Ecto neural progenitor cell (in vitro differentiated cells): ENCODE results near the gene KCNAB3.
A peak's percentile ranks its signal among the peaks of the same experiment; 100 is the strongest.

ENCODE experiments used
- DNase-seq: peaks from one replicate; pipeline ENCODE4 v3.0.0-alpha.2; 2018; ENCODE audit warnings: low spot score

Gene KCNAB3

GRCh38 chr17:7940034-7940433 lies 10.4 kb upstream of the KCNAB3 start:
- no peak for DNase-seq

- DNase-seq: no peak
Measured at GRCh38 chr17:7935859-7936258, 6.2 kb upstream of the KCNAB3 start.

- peak; percentile 77 for DNase-seq
Measured at GRCh38 chr17:7932949-7933348, 3.3 kb upstream of the KCNAB3 start.

- no peak for DNase-seq
Measured at GRCh38 chr17:7932483-7932891, 2.8 kb upstream of the KCNAB3 start.

- peak; percentile 100 for DNase-seq
Measured at GRCh38 chr17:7931709-7932482, 2.2 kb upstream of the KCNAB3 start, which contains the start of the genes CNTROB and TRAPPC1. Gene CNTROB (plus strand): TSS chr17:7932206. CDS start chr17:7933080, 874 bp downstream. Gene TRAPPC1 (minus strand): TSS chr17:7931946. CDS start chr17:7931829, 117 bp downstream.

GRCh38 chr17:7930841-7931631 lies 1.4 kb upstream of the KCNAB3 start:
- DNase-seq: no peak

- DNase-seq: no peak
Measured at GRCh38 chr17:7927596-7927995, 2.1 kb downstream of the KCNAB3 start.

- peak; percentile 93 for DNase-seq
Measured at GRCh38 chr17:7922845-7923628, 6.6 kb downstream of the KCNAB3 start.

GRCh38 chr17:7922269-7922844 lies 7.3 kb downstream of the KCNAB3 start:
- no peak for DNase-seq

GRCh38 chr17:7916808-7917207 lies 12.8 kb downstream of the KCNAB3 start:
- DNase-seq: no peak

- DNase-seq: no peak
Measured at GRCh38 chr17:7916385-7916682, 13.3 kb downstream of the KCNAB3 start.

GRCh38 chr17:7915611-7916384 lies 13.9 kb downstream of the KCNAB3 start, which contains the start of gene RNF227:
Gene RNF227 (minus strand): TSS chr17:7916289. CDS start chr17:7916195, 94 bp downstream.
- peak; percentile 95 for DNase-seq

- DNase-seq: no peak
Measured at GRCh38 chr17:7915179-7915610, 14.5 kb downstream of the KCNAB3 start.

GRCh38 chr17:7912927-7913524 lies 16.6 kb downstream of the KCNAB3 start:
- no peak for DNase-seq

- no peak for DNase-seq
Measured at GRCh38 chr17:7911116-7911515, 18.5 kb downstream of the KCNAB3 start.

GRCh38 chr17:7910711-7911110 lies 18.9 kb downstream of the KCNAB3 start:
- no peak for DNase-seq

- DNase-seq: no peak
Measured at GRCh38 chr17:7910281-7910680, 19.4 kb downstream of the KCNAB3 start.

- no peak for DNase-seq
Measured at GRCh38 chr17:7909089-7909488, 20.6 kb downstream of the KCNAB3 start.

GRCh38 chr17:7903154-7904103 lies 26.2 kb downstream of the KCNAB3 start:
- no peak for DNase-seq

- peak; percentile 16 for DNase-seq
Measured at GRCh38 chr17:7897773-7898172, 31.9 kb downstream of the KCNAB3 start.
